Measurements from ENCODE around the gene SOX5.
"Not testable (repeated sequence)": the region's sequence is repeated elsewhere in the genome, so short reads cannot be mapped to it uniquely, and the experiment has no call there.

The SOX5 gene

GRCh38 chr12:23528316-23528715 is 421.2 kb downstream of the SOX5 start:
- DNase-seq: no peak

GRCh38 chr12:23525450-23526072 is 423.9 kb downstream of the SOX5 start:
- DNase-seq: no peak

DNA sequence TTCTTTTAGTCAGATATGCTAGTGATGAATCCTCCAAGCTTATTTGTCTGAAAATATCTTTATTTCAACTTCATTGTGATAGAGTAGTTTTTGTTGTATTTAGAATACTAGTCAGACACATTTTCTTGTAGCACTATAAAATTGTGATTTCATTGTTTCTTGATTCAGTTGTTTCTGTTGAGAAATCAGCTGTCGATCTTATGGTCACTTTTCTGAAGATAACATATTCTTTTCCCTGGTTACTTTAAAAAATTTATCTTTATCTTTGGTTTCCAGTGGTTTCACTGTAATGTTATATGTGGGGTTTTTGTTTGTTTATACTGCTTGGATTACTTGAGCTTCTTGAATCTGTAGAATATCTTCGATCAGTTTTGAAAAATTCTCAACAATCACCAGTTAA is 426.1 kb downstream of the SOX5 start:
- DNase-seq: no peak

- DNase-seq: not testable (repeated sequence)
These were observed 430.0 kb downstream of the SOX5 start for GRCh38 chr12:23519444-23519843.

DNA sequence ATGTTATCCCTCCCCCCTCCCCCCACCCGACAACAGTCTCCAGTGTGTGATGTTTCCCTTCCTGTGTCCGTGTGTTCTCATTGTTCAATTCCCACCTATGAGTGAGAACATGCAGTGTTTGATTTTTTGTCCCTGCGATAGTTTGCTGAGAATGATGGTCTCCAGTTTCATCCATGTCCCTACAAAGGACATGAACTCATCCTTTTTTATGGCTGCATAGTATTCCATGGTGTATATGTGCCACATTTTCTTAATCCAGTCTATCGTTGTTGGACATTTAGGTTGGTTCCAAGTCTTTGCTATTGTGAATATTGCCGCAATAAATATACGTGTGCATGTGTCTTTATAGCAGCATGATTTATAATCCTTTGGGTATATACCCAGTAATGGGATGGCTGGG is 433.7 kb downstream of the SOX5 start:
- not testable (repeated sequence) for DNase-seq

DNA sequence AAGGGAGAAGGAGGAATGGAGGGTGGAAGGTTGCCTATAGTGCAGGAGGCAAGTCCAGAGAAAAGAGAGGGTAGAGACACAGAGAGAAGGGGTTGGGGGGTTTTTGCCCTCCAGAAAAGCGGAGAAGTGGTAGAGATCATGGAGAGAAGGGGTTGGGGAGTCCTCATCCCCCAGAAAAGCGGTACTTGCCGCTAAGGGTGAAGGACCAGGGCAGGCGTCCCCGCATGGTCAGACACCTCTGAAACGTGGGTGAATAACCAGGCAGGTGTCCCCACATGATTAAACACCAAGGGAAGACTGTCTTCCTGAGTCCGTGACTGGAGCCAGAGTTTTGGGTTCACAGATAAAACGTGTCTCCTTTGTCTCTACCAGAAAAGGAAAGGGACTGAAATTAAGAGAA is 439.0 kb downstream of the SOX5 start:
- DNase-seq: no peak

- DNase-seq: not testable (repeated sequence)
These were observed 439.6 kb downstream of the SOX5 start for GRCh38 chr12:23509832-23510231.

- DNase-seq: not testable (repeated sequence)
These were observed 441.7 kb downstream of the SOX5 start for GRCh38 chr12:23507785-23508184.

GRCh38 chr12:23505736-23506135 is 443.7 kb downstream of the SOX5 start:
- not testable (repeated sequence) for DNase-seq

GRCh38 chr12:23504641-23505399 is 444.6 kb downstream of the SOX5 start:
- DNase-seq: no peak

DNA sequence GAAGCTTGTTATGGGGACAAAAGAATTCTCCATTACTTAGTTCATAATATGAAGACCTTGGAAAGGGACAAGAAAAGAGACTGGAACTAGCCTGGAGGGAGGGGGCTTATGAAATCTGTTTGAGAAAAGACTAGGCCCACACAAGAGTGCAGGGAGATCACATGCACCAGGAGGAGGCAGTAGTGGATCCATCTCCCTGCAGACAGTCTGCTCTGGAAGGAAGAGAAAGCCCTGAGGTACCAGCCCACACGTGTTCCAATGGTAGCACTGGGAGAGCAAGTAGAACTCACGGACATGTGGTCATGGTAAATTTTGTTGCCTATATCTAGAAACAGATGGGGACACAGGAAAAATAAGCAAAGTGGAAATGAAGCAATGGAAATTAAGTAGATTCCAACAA is 445.4 kb downstream of the SOX5 start:
- no peak for DNase-seq

GRCh38 chr12:23503544-23503943 is 445.9 kb downstream of the SOX5 start:
- DNase-seq: no peak

DNA sequence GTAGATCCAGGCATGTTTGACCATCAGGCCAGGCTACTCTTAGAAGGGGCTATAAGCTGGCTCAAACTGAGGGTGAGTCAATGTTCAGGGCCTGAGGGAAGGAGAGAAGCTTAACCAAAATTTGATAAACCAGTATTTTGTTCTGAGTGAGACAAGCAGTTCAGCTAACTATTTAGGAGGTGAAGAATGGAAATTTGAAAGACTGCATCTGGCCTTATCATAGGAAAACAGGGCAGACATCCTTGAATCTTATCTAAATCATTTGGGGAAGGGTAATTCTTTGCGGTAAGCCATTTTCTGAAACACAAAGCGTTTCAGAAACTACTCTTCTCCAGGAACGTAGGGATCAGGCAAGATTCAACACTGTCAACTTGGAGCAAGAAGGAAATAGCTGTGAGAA is 447.2 kb downstream of the SOX5 start:
- DNase-seq: no peak

- DNase-seq: no peak
These were observed 454.0 kb downstream of the SOX5 start for GRCh38 chr12:23495472-23495871.

DNA sequence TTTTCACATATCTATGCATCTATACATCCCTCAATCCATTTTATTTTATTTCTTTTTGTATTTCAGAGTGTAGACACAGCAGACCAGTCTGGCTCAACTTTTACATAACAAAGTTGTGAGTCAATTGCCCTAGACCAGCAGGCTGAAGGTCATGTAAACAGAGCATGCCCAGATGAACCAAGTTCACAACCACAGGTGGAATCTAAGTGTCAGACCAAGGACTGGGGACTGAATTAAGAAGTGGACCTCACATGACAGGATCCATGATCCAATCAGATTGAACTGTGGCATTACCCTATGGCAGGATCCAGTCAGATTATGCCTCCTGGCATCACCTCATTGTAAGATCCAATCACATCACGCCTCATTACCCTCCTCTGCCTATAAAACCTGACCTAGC is 455.8 kb downstream of the SOX5 start:
- no peak for DNase-seq

DNA sequence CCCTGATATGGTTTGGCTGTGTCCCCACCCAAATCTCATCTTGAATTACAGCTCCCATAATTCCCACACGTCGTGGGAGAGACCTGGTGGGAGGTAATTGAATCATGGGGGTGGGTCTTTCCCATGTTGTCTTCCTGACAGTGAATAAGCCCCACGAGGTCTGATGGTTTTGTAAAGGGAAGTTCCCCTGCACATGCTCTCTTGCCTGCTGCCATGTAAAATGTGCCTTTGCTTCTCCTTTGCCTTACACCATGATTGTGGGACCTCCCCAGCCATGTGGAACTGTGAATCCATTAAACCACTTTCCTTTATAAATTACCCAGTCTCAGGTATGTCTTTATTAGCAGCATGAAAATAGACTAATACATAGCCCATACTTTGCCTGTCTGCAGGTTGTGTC is 458.4 kb downstream of the SOX5 start:
- DNase-seq: not testable (repeated sequence)

DNA sequence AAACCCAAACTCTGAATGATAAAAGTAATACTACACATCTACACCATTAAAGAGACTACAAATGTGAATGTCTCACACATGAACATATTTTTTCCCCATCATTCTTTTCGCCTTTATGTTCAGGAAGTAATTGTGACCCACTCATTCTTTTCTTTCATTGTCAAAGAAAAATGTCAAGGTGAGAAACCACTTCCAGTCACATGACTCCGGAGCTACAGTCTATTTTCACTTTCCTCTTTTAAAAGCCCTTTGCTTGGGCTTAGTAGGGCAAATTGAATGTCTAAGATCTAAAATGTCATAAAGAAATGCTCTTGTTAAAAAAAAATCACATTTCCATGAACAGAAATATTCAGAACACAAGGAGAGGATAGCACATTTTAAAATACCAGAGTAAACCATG is 461.3 kb downstream of the SOX5 start:
- DNase-seq: no peak

DNA sequence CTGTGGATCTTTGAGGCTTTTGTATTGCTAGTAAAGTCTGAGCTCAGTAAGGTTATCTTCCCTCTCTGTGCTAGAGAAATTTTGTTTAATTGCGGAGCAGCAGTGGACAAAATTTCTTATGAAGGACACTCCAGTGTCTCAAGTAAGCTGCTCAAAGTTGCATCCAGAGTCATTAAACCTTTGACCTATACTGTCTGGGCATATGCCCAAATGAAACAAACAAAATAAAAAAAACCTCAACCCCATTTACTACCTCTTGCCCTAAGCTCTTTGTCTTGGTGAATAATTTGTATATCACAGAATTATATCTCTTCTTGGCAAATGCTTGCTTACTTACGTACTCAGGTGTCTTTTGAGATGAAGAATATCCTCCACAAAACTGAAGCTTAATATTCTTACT is 465.2 kb downstream of the SOX5 start:
- no peak for DNase-seq

DNA sequence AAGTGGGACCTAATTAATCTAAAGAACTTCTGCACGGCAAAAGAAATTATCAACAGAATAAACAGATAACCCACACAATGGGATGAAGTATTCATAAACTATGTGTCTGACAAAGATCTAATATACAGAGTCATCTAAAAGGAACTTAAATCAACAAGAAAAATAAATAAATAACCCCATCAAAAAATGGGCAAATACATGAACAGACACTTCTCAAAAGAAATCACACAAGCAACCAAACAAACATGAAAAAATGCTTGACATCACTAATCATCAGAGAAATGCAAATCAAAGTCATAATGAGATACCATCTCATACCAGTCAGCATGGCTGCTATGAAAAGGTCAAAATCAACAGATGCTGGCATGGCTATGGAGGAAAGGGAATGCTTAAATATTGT is 466.9 kb downstream of the SOX5 start:
- DNase-seq: no peak

All from NCI-H1048 (cell line).